PC-9 (cell line): ENCODE results near the gene FAM221B.

ENCODE experiments used
- CTCF ChIP-seq: fragments of 200-600 bp; sonication (generic); conservative IDR thresholded peaks from 2 replicates; pipeline ENCODE4 v1.6.1; 2017; ENCODE audit warnings: mixed run types, antibody characterized with exemption, mild to moderate bottlenecking, moderate library complexity
- EZH2 ChIP-seq: fragments of 200-600 bp; sonication (generic); IDR thresholded peaks from 2 replicates; pipeline ENCODE4 v1.8.0; 2017; ENCODE audit warnings: antibody characterized with exemption, low read depth

GRCh38 chr9:35766997-35767396, 61.5 kb downstream of the FAM221B start:
- TF ChIP-seq CTCF (no peak), EZH2 (no peak)
